SU-DHL-6 (cell line): ENCODE measurements around the gene NDUFA7.
"Not testable (repeated sequence)": the region's sequence is repeated elsewhere in the genome, so short reads cannot be mapped to it uniquely, and the experiment has no call there.

Source experiments
- H2AFZ ChIP-seq: fragments of 200-600 bp; sonication (generic); 2 replicates; pipeline ENCODE4 v1.6.1; 2014; ENCODE audit warnings: low read depth, mild to moderate bottlenecking, moderate library complexity, mixed read lengths, antibody characterized with exemption, low read length; ENCODE audit not compliant: severe bottlenecking
- H3F3A ChIP-seq: fragments of 200-600 bp; shearing (Covaris generic); 2 replicates; pipeline ENCODE4 v1.6.0; 2016; ENCODE audit warnings: antibody characterized with exemption, mild to moderate bottlenecking; ENCODE audit not compliant: insufficient read depth
- H3K27ac ChIP-seq: fragments of 200-600 bp; sonication (generic); 2 replicates; pipeline ENCODE4 v1.5.1; 2016; ENCODE audit warnings: low read depth, mild to moderate bottlenecking, low read length, moderate library complexity, mixed read lengths
- H3K27me3 ChIP-seq: fragments of 200-600 bp; sonication (generic), shearing (Covaris generic); 2 replicates; pipeline ENCODE4 v1.6.0; 2014; ENCODE audit warnings: mild to moderate bottlenecking, low read length
- H3K36me3 ChIP-seq: fragments of 200-600 bp; sonication (generic); 2 replicates; pipeline ENCODE4 v1.6.1; 2014; ENCODE audit warnings: mild to moderate bottlenecking, low read length, mixed read lengths
- H3K4me2 ChIP-seq: fragments of 300-600, 200-600 bp; shearing (Covaris generic), sonication (generic); 2 replicates; pipeline ENCODE4 v1.6.0; 2014; ENCODE audit warnings: low read length, low read depth, mild to moderate bottlenecking; ENCODE audit not compliant: poor library complexity, severe bottlenecking
- H3K4me3 ChIP-seq: fragments of 200-600 bp; sonication (generic); 2 replicates; pipeline ENCODE4 v1.5.1; 2014; ENCODE audit warnings: antibody characterized with exemption, low read length, mild to moderate bottlenecking, mixed read lengths; ENCODE audit not compliant: insufficient read depth, poor library complexity, severe bottlenecking
- H3K79me2 ChIP-seq: fragments of 200-600 bp; sonication (generic); 2 replicates; pipeline ENCODE4 v1.6.1; 2014; ENCODE audit warnings: mild to moderate bottlenecking, low read length, moderate library complexity; ENCODE audit not compliant: insufficient read depth
- H3K9ac ChIP-seq: fragments of 200-600 bp; sonication (generic); 2 replicates; pipeline ENCODE4 v1.7.0; 2014; ENCODE audit warnings: mild to moderate bottlenecking, low read length
- H3K9me2 ChIP-seq: fragments of 200-600 bp; sonication (generic); replicated peaks from 2 replicates; pipeline ENCODE4 v1.6.1; 2014; ENCODE audit warnings: low read length; ENCODE audit not compliant: insufficient read depth
- H3K9me3 ChIP-seq: fragments of 200-600 bp; sonication (generic); 2 replicates; pipeline ENCODE4 v1.6.1; 2014; ENCODE audit warnings: low read length, mixed read lengths; ENCODE audit not compliant: insufficient read depth
- H4K20me1 ChIP-seq: fragments of 200-600 bp; sonication (generic); 2 replicates; pipeline ENCODE4 v1.6.1; 2014; ENCODE audit warnings: low read depth, mild to moderate bottlenecking, antibody characterized with exemption, low read length, moderate library complexity, mixed read lengths
- CTCF ChIP-seq: fragments of 200-600 bp; sonication (generic); IDR thresholded peaks from one replicate; pipeline ENCODE4 v1.5.1; 2017; ENCODE audit warnings: antibody characterized with exemption, mild to moderate bottlenecking, low read length, moderate library complexity; ENCODE audit not compliant: insufficient read depth, poor library complexity, severe bottlenecking
- EZH2phosphoT487 ChIP-seq: fragments of 200-600 bp; sonication (generic), shearing (Covaris generic); conservative IDR thresholded peaks from 2 replicates; pipeline ENCODE4 v1.6.1; 2018; ENCODE audit warnings: mild to moderate bottlenecking, antibody characterized with exemption, low read length, moderate library complexity, mixed read lengths

NDUFA7 gene

GRCh38 chr19:8316351-8317125 is 4.6 kb downstream of the NDUFA7 start:
- H3K9me3 ChIP-seq: no peaks in the 10 kb centered on the region
- no peak overlapping the region for H2AFZ ChIP-seq
- peak overlapping the region; percentile 48 for H3K4me2 ChIP-seq
- H3K9me2 ChIP-seq: no peaks in the 10 kb centered on the region
- TF ChIP-seq CTCF (no peak), EZH2phosphoT487 (no peak)
- H4K20me1 ChIP-seq: no peaks in the 10 kb centered on the region
- peaks cover 4% of the 10 kb centered on the region; the same call in 1 of the 2 replicates for H3F3A ChIP-seq
- no peaks in the 10 kb centered on the region; the same call in 1 of the 2 replicates for H3K36me3 ChIP-seq
- peak overlapping the region; percentile 46 for H3K9ac ChIP-seq
- H3K27me3 ChIP-seq: no peaks in the 10 kb centered on the region
- peaks cover 16% of the 10 kb centered on the region for H3K79me2 ChIP-seq
- H3K27ac ChIP-seq: peak overlapping the region; percentile 42
- H3K4me3 ChIP-seq: no peak overlapping the region

- not testable (repeated sequence) for H3K27ac ChIP-seq, H3K27me3 ChIP-seq, H2AFZ ChIP-seq, H4K20me1 ChIP-seq, H3K79me2 ChIP-seq, H3F3A ChIP-seq, H3K9me3 ChIP-seq, H3K36me3 ChIP-seq, H3K9ac ChIP-seq, H3K4me2 ChIP-seq, H3K9me2 ChIP-seq, H3K4me3 ChIP-seq
Observed at GRCh38 chr19:8314981-8315640, 6.1 kb downstream of the NDUFA7 start.

- no peaks in the 10 kb centered on the region for H3K36me3 ChIP-seq
- no peak overlapping the region for H3K9ac ChIP-seq
- no peaks in the 10 kb centered on the region for H4K20me1 ChIP-seq
- H3F3A ChIP-seq: no peaks in the 10 kb centered on the region
- H3K4me2 ChIP-seq: no peak overlapping the region
- H3K79me2 ChIP-seq: peaks cover 12% of the 10 kb centered on the region
- TF ChIP-seq EZH2phosphoT487: no peak
- no peak for TF ChIP-seq CTCF
- no peak overlapping the region for H2AFZ ChIP-seq
- no peaks in the 10 kb centered on the region for H3K9me3 ChIP-seq
- H3K9me2 ChIP-seq: no peaks in the 10 kb centered on the region
- no peak overlapping the region for H3K27ac ChIP-seq
- H3K27me3 ChIP-seq: no peaks in the 10 kb centered on the region
- H3K4me3 ChIP-seq: no peak overlapping the region
Observed at GRCh38 chr19:8311461-8312260, 9.5 kb downstream of the NDUFA7 start.
